ENCODE data around the gene CXXC5. TPM values are rescaled to one million over a fixed set of nuclear protein-coding genes. Genes with fewer than 3 reads are reported as not detected.
"Not testable (repeated sequence)": the region's sequence is repeated elsewhere in the genome, so short reads cannot be mapped to it uniquely, and the experiment has no call there.

CXXC5 gene
- 71.7 TPM for total RNA-seq

DNA sequence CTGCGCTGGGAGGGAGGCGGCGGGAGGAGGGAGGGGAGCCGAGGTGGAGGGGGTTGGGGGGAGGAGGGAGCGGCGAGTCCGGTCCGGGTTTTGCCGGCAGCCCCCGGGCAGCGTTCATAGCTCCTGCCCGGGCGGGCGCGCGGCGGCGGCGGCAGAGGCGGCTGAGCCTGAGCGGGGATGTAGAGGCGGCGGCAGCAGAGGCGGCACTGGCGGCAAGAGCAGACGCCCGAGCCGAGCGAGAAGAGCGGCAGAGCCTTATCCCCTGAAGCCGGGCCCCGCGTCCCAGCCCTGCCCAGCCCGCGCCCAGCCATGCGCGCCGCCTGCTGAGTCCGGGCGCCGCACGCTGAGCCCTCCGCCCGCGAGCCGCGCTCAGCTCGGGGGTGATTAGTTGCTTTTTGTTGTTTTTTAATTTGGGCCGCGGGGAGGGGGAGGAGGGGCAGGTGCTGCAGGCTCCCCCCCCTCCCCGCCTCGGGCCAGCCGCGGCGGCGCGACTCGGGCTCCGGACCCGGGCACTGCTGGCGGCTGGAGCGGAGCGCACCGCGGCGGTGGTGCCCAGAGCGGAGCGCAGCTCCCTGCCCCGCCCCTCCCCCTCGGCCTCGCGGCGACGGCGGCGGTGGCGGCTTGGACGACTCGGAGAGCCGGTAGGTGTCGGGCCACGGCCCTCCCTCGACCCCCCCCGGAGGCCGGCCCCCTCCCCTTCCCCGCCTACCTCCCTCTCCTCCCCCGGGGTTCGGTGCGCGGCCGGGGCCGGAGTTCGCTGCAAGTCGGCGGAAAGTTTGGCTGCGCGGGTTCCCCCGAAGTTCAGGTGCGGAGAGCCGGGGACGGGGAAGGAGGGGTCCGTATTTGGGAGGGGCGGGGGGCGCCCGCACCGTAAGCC, at the start of gene CXXC5:
TSS of gene CXXC5 (plus strand) at position 145 of the 877 bp plus-strand sequence. CDS start 32,175 bp downstream, outside the sequence.
- DNase-seq (ENCODE audit: low spot score), result peak; percentile 83

DNA sequence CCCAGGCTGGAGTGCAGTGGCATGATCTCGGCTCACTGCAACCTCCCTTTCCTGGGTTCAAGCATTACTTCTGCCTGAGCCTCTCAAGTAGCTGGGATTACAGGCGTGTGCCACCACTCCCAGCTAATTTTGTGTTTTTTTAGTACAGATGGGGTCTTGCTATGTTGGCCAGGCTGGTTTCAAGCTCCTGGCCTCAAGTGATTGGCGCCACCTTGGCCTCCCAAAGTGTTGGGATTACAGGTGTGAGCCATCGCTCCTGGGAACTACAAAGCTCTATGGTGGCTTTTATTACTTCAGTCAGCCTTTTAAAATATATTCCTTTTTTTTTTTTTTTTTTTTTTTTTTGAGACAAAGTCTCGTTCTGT, 49.6 kb upstream of the CXXC5 start:
- not testable (repeated sequence) for DNase-seq (ENCODE audit: low spot score)

DNA sequence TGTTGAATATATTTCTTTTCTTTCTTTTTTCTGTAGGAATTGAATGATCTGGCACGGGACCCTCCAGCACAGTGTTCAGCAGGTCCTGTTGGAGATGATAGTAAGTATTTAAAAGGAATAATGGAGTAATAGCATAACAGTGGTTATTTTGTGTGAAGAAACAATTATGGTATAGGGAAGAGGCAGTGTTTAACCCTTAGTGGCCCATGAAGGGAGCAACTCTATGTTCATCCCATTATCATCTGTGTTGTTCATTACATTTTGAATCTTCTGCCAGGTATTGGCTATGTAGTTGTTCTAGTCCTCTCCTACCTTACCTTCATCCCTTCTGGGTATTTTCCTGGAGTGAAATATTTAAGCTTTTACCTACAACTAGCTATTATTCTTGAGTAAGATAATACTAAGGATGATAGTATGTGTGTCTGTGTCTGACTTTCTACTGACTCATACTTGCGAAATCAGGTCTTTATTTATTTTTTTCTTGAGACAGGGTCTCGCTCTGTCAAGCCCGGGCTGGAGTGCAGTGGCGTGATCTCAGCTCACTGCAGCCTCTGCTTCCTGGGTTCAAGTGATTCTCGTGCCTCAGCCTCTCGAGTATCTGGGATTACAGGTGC, 47.7 kb upstream of the CXXC5 start:
- DNase-seq (ENCODE audit: low spot score), result no peak

DNA sequence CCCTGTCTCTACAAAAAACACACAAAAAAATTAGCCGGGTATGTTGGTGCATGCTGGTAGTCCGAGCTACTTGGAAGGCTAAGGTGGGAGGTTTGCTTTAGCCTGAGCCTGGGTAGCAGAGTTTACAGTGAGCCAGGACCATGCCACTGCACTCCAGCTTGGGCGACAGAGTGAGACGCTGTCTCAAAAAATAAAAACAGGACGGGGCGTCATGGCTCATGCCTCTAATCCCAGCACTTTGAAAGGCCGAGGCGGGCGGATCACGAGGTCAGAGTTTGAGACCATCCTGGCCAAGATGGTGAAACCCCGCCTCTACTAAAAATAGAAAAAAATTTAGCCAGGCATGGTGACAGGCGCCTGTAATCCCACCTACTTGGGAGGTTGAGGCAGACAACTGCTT, 46.7 kb upstream of the CXXC5 start:
- DNase-seq (ENCODE audit: low spot score), result no peak

DNA sequence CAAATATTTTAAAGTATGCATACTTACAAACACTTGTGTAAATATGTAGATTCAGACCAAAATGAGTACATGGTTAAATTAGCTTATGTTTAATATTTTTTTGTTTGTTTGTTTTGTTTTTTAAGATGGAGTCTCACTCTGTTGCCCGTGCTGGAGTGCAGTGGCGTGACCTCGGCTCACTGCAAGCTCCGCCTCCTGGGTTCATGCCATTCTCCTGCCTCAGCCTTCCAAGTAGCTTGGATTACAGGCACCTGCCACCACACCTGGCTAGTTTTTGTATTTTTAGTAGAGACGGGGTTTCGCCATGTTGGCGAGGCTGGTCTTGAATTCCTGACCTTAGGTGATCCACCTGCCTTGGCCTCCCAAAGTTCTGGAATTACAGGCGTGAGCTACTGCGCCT, 46.2 kb upstream of the CXXC5 start:
- DNase-seq (ENCODE audit: low spot score), result not testable (repeated sequence)

DNA sequence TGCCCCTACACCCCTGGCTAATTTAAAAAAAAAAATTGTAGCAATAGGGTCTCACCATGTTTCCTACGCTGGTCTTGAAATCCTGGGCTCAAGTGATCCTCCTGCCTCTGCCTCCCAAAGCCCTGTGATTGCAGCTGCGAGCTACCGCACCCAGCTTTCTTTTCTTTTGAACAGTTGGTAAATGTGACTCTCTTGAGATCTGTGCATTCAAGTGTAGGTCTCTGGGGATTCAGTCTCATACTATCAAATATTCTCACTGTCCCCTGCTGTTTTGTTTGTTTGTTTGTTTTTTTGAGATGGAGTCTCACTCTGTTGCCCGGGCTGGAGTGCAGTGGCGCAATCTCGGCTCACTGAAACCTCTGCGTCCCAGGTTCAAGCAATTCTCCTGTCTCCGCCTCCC, 42.3 kb upstream of the CXXC5 start:
- no peak for DNase-seq (ENCODE audit: low spot score)

DNA sequence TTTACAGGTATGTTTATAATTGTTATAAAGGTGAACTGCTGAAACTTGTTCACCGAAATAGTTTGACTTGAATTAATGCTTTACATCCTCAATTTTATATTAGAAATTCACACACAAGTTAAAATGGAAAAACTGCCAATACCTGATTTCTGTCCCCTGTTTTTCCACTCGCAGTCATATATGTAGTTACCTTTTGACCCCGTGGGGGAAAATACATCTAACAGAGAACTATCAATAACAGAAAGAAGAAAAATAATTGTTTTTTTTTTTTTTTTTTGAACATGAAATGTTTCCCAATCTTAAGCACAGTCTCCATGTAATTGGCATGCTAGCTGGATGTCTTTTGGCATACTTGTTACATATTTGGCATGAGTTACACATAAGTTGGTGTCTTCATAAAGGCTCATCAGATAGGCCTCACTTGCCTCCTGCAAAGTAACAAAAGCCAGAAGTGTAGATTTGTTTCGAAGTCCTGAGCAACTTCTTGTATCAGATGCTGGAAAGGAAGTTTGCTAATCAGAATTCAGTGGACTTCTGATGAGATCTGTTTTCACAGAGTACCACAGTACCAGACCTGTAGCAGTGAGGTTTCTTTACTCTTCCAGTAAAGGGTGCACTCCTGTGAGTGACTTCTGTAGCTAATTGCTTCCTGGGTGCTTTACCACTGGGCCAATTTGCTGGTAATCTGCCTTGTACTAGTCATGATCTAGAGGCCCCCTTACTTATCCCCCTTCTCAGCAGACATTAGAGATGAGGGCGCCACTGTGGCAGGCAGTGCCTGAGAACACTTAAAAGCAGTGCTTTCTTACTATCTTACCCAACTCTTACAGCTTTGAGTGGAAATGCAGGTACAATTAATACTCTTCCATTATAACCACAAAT, 36.2 kb upstream of the CXXC5 start:
- DNase-seq (ENCODE audit: low spot score), result no peak

DNA sequence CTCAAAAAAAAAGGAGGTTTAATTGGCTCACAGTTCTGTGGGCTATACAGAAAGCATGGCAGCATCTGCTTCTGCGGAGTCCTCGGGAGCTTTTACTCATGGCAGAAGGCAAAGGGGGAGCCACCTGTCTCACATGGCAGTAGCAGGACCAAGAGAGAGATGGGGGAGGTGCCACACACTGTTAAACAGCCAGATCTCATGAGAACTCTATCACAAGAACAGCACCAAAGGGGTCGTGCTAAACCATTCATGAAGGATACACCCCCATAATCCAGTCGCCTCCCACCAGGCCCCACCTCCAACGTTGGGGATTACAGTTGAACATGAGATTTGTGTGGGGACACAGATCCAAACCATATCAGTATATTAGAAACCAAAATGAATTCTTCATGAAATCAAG, 28.3 kb upstream of the CXXC5 start:
- DNase-seq (ENCODE audit: low spot score), result no peak

DNA sequence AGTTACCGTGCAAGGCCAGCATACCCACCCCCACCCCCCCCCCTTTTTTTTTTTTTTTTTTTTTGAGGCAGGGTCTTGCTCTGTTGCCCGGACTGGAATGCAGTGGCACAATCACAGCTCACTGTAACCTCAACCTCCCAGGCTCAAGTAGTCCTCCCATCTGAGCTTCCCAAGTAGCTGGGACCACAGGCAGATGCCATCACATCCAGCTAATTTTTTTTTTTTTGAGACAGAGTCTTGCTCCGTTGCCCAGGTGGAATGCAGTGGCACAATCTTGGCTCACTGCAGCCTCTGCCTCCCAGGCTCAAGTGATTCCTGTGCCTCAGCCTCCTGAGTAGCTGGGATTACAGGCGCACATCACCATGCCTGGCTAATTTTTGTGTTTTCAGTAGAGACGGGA, 22.8 kb upstream of the CXXC5 start:
- DNase-seq (ENCODE audit: low spot score), result not testable (repeated sequence)

DNA sequence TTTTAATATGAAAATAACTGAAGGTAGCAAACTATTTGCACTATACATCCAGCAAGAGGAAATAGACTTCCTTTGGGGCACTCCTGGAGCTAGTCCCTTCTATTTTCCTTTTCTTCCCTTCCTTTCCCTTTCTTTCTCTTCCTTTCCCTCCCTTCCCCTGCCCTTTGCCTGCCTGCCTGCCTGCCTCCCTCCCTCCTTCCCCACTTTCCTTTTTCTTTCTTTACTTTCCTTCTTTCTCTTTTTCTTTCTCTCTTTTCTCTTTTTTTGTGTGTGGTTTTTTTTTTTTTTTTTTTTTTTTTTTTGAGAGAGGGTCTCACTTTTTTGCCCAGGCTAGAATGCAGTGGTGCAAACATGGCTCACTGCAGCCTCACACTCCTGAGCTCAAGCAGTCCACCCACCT, 17.3 kb upstream of the CXXC5 start:
- DNase-seq (ENCODE audit: low spot score), result no peak

DNA sequence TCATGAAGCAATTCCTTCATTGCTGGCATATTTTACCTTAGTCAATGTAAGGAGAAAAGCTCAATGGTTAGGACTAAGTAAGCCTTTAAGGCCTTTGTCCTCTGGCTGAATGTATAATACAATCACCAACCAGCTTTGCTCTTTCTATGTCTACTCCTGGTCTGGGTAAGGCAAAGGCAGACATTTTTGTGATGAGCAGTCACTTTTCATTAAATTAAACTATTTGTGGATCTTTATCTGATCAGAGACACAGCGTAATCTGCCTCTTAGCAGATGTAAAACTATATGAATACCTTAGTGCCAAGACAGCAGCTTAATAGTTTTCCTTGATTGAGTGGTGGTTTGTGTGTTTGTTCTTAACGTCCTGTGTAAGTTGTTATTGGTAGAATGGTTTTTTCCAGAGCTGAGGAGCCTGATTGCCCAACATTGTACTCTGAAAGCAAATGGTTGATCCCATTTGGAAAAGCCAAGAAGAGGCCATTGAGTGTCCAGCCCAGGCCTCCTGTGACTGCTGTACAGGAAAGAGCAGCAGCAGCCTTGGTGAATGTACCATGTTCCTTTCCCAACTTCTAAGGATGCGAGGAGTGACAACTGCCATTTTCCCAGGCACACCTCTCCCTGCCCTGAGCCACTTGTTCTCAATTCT, 16.5 kb upstream of the CXXC5 start:
- DNase-seq (ENCODE audit: low spot score), result no peak

DNA sequence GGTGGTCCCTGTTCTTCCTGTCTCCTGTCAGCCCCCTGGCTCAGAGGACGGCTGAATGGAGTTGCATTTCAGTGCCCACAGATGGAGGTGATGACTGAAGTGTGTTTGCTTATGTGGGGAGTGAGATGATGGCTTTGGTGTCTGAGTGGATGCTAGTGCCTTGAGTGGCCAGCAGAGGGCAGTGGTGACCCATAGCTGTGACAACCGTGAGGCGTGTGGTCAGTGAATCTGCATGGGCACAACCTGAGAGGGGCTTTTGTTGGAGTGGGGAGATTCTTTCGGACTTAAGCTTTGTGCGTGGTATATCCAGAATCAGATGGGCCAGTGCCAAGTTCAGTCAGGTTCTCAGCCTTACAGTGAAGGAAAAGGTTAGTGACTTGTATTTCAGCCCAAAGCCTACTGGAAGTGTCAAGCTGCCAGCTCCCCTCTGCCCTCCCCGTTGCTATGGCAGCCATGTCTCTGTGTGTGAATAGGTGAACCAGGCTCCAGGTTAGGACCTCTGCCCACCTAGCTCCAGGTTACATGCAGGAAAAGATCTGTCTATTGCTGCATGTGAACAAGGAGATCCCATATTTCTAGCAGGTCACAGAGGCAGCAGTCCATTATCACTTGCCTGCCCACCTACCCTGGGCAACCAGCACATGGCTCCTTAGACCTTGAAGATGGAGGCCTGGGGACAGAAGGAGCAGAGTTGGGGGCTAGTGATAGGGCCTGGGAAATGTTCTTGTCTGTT, 14.7 kb upstream of the CXXC5 start:
- no peak for DNase-seq (ENCODE audit: low spot score)

DNA sequence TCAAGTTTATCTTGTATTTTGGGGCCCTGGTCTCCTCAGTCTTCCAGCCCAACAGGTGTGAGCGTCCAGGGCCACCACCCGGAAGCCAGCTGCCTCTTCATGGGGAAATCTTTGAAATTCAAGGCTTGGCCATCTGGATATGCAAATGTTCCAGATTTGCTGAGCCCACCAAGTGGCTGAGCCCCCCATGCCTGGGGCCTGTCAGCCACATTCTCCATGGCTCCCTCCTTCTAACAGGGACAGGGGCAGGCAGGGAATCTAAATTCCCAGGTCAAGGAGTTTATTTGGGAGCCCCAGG, 14.2 kb upstream of the CXXC5 start:
- no peak for DNase-seq (ENCODE audit: low spot score)

DNA sequence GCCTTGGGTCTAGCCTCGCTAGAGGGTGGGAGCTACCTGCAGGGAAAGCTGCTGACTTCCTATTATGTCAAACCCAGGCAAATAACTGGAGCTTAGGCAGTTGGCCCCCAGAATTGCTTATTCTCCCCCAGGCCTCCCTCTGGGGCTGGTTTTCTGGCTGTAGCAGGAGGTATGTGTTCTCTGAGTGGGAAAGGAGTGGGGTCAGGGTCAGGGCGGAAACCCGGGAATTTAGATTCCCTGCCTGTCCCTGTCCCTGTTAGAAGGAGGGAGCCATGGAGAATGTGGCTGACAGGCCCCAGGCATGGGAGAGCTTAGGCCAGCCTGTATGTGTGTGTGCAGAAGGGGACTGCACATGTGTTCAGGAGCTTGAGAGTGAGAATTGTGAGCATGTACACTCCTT, 13.6 kb upstream of the CXXC5 start:
- DNase-seq (ENCODE audit: low spot score), result no peak

DNA sequence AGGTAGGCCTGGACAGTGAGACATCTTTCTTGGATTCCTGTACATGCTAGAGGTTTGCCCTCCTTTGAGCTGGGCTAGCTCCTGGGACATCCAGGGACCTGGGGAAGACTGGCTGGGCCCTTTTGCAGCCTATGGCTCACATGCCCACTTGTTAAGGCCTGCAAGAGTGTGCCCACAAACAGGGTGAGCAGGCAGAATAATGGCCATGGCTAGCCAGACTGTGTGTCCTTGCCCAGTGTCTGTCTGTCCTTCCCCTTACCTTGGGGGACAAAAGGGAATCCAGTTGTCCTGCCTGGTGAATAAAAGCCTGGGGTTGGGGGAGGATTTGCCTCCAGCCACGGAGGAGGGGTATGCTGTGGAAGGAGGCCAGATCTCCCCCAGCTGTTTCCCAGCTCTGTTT, 13.0 kb upstream of the CXXC5 start:
- DNase-seq (ENCODE audit: low spot score), result no peak

DNA sequence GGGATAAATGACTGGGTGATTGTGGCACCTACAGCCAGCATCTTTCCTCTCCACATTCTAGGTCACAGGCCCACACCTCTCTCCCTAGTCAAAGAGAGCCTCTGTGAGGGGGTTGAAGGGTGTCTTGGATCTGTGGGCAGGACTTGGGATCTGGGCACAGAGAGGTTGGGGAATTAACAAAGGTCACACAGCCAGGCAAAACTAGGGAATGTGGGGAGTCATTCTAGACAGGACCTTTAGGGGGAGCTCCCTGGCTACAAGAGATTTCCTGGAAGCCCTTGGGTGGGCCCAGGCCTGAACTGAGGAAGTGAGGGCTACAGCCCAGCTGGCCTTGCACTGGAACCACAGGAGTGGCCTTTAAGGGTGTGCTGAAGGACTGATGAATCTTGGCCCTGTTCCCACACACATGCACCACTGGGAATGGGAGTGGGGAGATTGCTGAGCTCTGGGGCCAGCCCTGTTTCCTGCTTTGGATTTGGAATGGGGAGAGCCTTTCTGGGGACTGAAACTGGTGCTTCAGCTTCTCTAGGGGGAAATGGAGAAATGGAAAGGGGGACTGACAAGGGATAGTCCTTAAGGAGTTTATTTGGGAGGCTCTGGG, 12.4 kb upstream of the CXXC5 start:
- peak; percentile 80 for DNase-seq (ENCODE audit: low spot score)

DNA sequence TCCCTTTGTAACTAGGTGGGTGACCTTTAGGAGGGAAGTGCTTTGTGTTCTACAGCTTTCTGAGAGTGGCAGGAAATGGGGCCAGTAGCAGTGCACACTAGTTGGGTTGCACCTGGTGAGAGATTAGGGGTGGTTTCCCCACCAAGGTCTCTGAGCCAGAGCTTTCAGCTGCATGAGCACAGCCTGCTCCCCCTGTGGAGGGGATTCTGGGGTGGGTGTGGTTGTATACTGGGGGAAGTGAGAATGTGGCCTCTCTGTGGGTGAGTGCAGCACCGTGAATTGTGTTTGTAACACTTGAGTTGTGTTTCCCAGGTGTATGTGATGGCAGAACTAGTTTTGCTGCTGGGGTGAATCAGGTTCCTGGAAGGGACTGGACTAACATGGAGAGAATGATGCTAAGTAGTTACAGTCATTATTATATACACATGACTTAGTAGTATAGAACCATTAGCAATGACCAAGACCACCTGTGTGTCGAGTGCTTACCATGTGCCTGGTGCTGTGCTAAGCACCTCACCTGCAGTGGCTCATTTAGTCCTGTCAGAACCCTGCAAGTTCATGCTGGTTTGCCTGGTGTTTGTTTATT, 11.8 kb upstream of the CXXC5 start:
- no peak for DNase-seq (ENCODE audit: low spot score)

DNA sequence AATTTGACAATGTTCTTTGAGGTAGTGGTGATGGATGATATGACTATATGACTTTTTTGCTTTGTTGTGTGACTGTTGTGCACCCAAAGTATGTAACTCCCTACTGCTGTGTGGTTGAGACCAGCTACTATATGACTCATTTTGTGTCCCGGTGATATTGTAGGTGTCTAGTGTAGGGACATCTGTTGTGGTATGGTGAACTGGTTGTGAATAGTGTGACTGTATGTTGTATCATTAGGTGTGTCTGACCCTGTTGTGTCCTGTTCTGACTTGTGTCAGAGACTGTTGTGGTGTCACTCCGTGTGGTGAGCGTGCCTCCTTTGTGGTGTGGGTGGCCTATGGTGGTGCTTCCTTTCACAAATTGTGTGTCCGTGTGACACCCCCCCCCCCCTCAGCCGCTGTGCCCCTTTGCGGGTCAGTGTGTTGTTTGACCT, 11.2 kb upstream of the CXXC5 start:
- no peak for DNase-seq (ENCODE audit: low spot score)

DNA sequence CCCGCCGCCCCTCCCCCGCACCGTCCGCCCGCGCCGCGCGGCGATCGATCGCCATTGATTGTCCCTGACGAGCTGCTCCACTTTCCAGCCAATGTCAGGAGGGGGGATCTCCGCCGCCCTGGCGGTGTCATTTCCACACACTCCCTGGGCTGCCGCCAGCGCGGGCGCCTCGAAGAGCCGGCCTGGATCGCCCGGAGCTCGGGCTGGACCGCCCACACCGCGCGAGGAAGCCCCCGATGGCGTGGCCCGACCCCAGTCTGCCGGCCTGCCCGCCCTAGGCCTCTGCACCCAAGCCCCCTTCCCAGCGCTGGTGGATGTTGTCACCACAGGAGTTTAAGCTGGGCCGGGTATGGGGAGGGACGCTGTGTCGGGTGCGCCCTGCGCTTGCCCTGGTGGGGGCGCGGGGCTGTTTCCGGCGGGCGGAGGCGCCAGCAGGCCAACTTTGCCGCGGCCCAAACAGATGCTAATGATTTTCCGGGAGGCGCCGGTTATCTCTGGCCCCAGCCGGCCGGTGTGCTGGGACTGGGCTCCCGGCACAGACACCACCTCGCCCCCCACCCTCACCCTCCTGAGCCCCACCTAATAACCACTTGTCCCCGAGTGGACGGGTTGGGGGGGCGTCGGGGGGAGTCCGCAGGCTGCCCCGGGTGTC, 10.6 kb upstream of the CXXC5 start:
- DNase-seq (ENCODE audit: low spot score), result peak; percentile 89

DNA sequence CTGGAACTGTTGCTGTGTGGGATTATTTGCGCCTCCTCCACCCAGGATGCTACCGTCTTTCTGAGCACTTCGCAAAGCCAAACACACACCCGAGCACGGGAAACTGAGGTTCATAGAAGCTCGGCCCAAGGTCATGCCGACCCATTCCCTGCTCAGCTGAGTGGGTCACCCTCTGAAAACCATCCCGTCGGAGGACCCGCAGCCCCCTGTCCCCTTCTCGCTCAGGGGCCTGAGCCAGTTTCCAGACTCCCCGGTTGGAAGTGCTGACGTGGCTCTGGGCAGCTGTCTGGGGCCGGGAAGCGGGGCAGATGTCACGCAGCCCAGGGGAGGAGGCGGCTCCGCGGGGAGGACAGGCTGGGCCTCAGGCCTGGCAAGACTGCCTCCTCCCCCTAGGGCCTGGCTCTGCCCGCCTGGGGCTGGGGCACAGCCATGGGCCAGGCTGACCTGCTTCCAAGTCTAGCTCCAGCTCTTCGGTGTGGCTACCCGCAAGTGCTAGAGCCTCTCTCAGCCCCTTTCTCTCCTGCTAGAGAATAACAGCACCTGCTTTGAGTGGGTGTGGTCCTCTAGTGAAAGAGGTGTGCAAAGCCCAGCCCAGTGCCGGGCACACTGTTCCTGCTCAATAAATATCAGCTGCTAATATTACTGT, 9.9 kb upstream of the CXXC5 start:
- peak; percentile 73 for DNase-seq (ENCODE audit: low spot score)

All from mucosa of gallbladder (tissue), 1 donor.